ENCODE data around the gene GCN1.
"Not testable (repeated sequence)": the region's sequence is repeated elsewhere in the genome, so short reads cannot be mapped to it uniquely, and the experiment has no call there.

The GCN1 gene

DNA sequence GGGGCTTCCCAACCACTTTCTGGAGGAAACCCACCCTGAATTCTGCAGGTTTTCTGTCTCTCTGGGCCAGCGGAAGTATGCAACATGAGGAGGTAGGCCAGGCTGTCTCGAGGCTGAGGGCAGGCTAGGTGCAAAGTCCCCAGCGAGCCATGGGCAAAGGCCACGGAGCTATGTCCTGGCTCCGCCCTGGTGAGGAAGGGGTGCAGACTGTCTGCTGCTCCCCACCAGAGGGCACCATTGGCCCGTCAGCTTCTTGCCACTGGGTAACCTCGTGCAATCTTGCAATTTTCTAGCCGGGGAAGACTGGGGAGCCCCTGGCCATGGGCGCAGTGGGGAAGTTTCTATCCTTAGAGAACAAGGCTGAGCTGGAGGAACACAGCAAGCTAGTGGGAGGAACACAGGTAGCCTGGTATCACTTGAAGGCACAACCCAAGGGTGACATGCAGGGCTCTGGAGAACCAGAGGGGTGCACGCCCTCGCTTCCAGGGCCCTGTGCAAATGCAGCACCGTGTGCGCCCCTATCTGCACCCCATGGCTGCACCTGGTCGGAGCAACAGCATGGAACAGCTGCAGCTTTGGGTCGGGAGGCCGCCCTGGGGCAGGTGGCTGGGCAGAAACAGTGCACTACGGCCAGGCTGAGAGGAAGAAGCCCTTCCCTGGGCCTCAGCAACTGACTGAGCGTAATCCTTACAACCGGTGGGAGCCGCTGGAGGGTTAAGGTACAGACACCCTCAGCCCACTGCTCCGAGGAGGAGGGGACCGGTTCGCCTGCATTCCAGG lies 34.0 kb upstream of the GCN1 start:
- DNase-seq, result peak; percentile 61

- DNase-seq, result no peak
These were observed 33.5 kb upstream of the GCN1 start for GRCh38 chr12:120228041-120228290.

- DNase-seq, result no peak
These were observed 32.9 kb upstream of the GCN1 start for GRCh38 chr12:120227233-120228040.

DNA sequence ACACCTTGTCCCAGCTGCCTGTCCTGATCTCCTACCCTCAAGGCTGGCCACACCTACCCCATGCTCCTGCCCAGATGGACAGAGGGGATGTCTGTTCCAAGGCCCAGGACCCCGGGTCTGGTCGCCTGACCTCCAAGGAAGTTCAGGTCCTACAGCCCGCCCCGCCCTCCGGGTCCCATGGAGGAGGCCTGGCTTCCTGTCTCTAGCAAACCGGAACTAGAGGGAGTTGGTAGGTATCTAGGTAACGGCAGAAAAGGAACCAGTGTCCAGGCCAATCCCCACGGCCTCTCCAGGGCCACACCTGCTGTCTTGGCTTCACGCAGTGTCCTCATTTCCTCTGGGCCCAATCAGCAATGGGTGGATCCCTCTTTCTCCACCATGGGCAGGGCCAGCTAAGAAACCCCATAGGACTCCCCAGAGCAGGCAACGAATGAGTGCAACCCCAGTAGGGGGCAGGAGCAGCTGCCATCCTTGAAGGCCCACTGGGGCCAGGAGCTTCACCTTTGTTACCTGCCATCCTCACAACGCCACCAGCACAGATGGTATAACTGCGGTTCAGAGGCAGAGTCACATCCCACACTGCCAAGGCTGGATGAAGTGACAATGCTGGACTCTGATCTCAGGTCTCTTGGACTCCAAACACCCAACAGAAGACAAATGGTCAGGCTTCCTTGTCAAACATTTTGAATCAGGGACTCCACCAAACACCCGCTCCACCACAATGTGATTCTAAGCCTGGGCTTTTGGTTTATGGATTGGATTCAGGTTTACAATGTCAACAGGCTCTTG lies 31.5 kb upstream of the GCN1 start:
- DNase-seq, result peak; percentile 42

- DNase-seq, result no peak
These were observed 30.7 kb upstream of the GCN1 start for GRCh38 chr12:120225200-120225558.

- peak; percentile 71 for DNase-seq
These were observed 30.0 kb upstream of the GCN1 start for GRCh38 chr12:120224304-120225199.

GRCh38 chr12:120223458-120224303 lies 29.2 kb upstream of the GCN1 start:
- no peak for DNase-seq

GRCh38 chr12:120222288-120222832 lies 27.8 kb upstream of the GCN1 start:
- DNase-seq, result no peak

DNA sequence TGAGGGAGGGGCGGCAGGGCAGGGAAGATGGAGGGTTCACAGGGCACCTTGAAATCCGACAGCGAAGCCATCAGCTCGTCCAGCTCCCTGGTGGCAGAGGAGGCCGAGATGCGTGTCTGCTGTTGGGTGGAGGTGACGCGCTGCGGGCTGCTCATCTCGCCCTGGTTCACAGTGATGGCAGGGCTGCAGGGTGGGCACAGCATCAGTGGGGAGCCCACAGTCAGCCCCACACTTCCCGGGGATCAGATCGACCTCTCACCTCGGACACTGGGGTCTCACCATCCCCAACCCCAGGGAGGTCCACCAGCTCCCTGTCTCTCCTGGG lies 27.0 kb upstream of the GCN1 start:
- no peak for DNase-seq

- DNase-seq, result no peak
These were observed 26.5 kb upstream of the GCN1 start for GRCh38 chr12:120220838-120221575.

- no peak for DNase-seq
These were observed 24.4 kb upstream of the GCN1 start for GRCh38 chr12:120218680-120219606.

GRCh38 chr12:120216742-120217605 lies 22.5 kb upstream of the GCN1 start:
- DNase-seq, result no peak

- DNase-seq, result no peak
These were observed 21.5 kb upstream of the GCN1 start for GRCh38 chr12:120215766-120216735.

GRCh38 chr12:120215357-120215735 lies 20.8 kb upstream of the GCN1 start:
- DNase-seq, result no peak

GRCh38 chr12:120214626-120215356 lies 20.3 kb upstream of the GCN1 start:
- DNase-seq, result no peak

GRCh38 chr12:120213758-120214157 lies 19.2 kb upstream of the GCN1 start:
- DNase-seq, result no peak

- DNase-seq, result not testable (repeated sequence)
These were observed 18.7 kb upstream of the GCN1 start for GRCh38 chr12:120213182-120213581.

All from NCI-H226 (cell line).